Omental fat pad (tissue), 4 donors: ENCODE results near the gene CDH22. TPM values are rescaled to one million over a fixed set of nuclear protein-coding genes. Genes with fewer than 3 reads are reported as not detected.

Experiments
- ATAC-seq: fragments of 150-250 bp; one replicate; pipeline ENCODE4 v1.9.1; 2016; ENCODE audit warnings: mild to moderate bottlenecking, moderate library complexity; ENCODE audit not compliant: low FRiP score
- DNase-seq: peaks from one replicate; pipeline ENCODE4 v3.0.0-alpha.2; 2019; ENCODE audit warnings: low spot score
- CTCF ChIP-seq, 3 donors: fragments of 450-650 bp; IDR thresholded peaks; one replicate each; pipeline ENCODE4 v1.5.1; 2016 to 2017; ENCODE audit warnings: antibody characterized with exemption in 3 of 3, mild to moderate bottlenecking in 3 of 3, moderate library complexity in 2 of 3
- total RNA-seq, 4 donors: library from RNA; depleted of rRNA; stranded (reverse); fragments of >200 nt; gene quantifications; one replicate each; pipeline ENCODE4 v1.1.0, GENCODE V29; 2016

CDH22 gene
- total RNA-seq, 4 donors from 2014 or later, result 0.24 to 0.46 (median 0.31) TPM

GRCh38 chr20:46316984-46317684 lies 8.8 kb upstream of the CDH22 start:
- DNase-seq (no peak), ATAC-seq (no peak)

GRCh38 chr20:46315311-46315710 lies 7.0 kb upstream of the CDH22 start:
- DNase-seq, result no peak
- no peak for ATAC-seq
- TF ChIP-seq CTCF (IDR thresholded peaks at IDR 0.05), result no peak

More at GRCh38 chr20:46316984-46317684, 8.8 kb upstream of the CDH22 start:
- no peak for TF ChIP-seq CTCF (IDR thresholded peaks at IDR 0.05)

GRCh38 chr20:46312945-46313861 lies 4.9 kb upstream of the CDH22 start:
- DNase-seq, result no peak
- ATAC-seq, result no peak
- TF ChIP-seq CTCF (IDR thresholded peaks at IDR 0.05), result no peak

GRCh38 chr20:46312075-46312944 lies 4.0 kb upstream of the CDH22 start:
- no peak for TF ChIP-seq CTCF (IDR thresholded peaks at IDR 0.05)
- ATAC-seq (no peak), DNase-seq (no peak)

GRCh38 chr20:46311719-46312074 lies 3.4 kb upstream of the CDH22 start:
- DNase-seq (no peak), ATAC-seq (no peak)
- no peak for TF ChIP-seq CTCF (IDR thresholded peaks at IDR 0.05)

- TF ChIP-seq CTCF (IDR thresholded peaks at IDR 0.05), result no peak
- DNase-seq (no peak), ATAC-seq (no peak)
Observed at GRCh38 chr20:46311039-46311650, 2.8 kb upstream of the CDH22 start.
